GM19328 (cell line): ENCODE data around the gene PHACTR1.
"Not testable (repeated sequence)": the region's sequence is repeated elsewhere in the genome, so short reads cannot be mapped to it uniquely, and the experiment has no call there.

ENCODE experiments used
- ATAC-seq: cut with Tn5 transposase; IDR thresholded peaks from one replicate; pipeline ENCODE4 v1.9.1; 2021; ENCODE audit warnings: mild to moderate bottlenecking, moderate library complexity; ENCODE audit not compliant: unreplicated experiment

Gene PHACTR1

GRCh38 chr6:12748815-12749521 is 32.4 kb downstream of the PHACTR1 start:
- ATAC-seq = no peak

GRCh38 chr6:12749531-12750379 is 33.2 kb downstream of the PHACTR1 start:
- ATAC-seq = no peak

- no peak for ATAC-seq
Observed at GRCh38 chr6:12750416-12750815, 33.8 kb downstream of the PHACTR1 start.

GRCh38 chr6:12751694-12752325 is 35.2 kb downstream of the PHACTR1 start:
- no peak for ATAC-seq

- ATAC-seq = no peak
Observed at GRCh38 chr6:12753036-12753435, 36.5 kb downstream of the PHACTR1 start.

GRCh38 chr6:12760226-12760625 is 43.7 kb downstream of the PHACTR1 start:
- ATAC-seq = no peak

- ATAC-seq = no peak
Observed at GRCh38 chr6:12760911-12761310, 44.3 kb downstream of the PHACTR1 start.

- ATAC-seq = no peak
Observed at GRCh38 chr6:12761376-12762115, 45.0 kb downstream of the PHACTR1 start.

- not testable (repeated sequence) for ATAC-seq
Observed at GRCh38 chr6:12762731-12763434, 46.3 kb downstream of the PHACTR1 start.

GRCh38 chr6:12766365-12766764 is 49.8 kb downstream of the PHACTR1 start:
- ATAC-seq = no peak

- no peak for ATAC-seq
Observed at GRCh38 chr6:12767016-12767415, 50.4 kb downstream of the PHACTR1 start.

- ATAC-seq = no peak
Observed at GRCh38 chr6:12769556-12770256, 53.1 kb downstream of the PHACTR1 start.

- no peak for ATAC-seq
Observed at GRCh38 chr6:12772416-12772815, 55.8 kb downstream of the PHACTR1 start.

GRCh38 chr6:12776291-12776690 is 59.7 kb downstream of the PHACTR1 start:
- no peak for ATAC-seq

- ATAC-seq = no peak
Observed at GRCh38 chr6:12779772-12780171, 63.2 kb downstream of the PHACTR1 start.

- no peak for ATAC-seq
Observed at GRCh38 chr6:12782136-12782535, 65.6 kb downstream of the PHACTR1 start.

- ATAC-seq = no peak
Observed at GRCh38 chr6:12785301-12785700, 68.7 kb downstream of the PHACTR1 start.

GRCh38 chr6:12785921-12786320 is 69.4 kb downstream of the PHACTR1 start:
- ATAC-seq = no peak

GRCh38 chr6:12791371-12791770 is 74.8 kb downstream of the PHACTR1 start:
- ATAC-seq = no peak

- no peak for ATAC-seq
Observed at GRCh38 chr6:12798326-12798725, 81.8 kb downstream of the PHACTR1 start.
